ENCODE data around the gene KCNE1.
"Not testable (repeated sequence)": the region's sequence is repeated elsewhere in the genome, so short reads cannot be mapped to it uniquely, and the experiment has no call there.

- TF ChIP-seq CTCF (IDR thresholded peaks at IDR 0.05); ZFX (IDR thresholded peaks at IDR 0.05; ENCODE audit: borderline replicate concordance): not testable (repeated sequence)
Observed at GRCh38 chr21:34455628-34456027, 56.4 kb downstream of the KCNE1 start.

All from 22Rv1 (cell line).